ENCODE results near the gene ARID5B.
"Not testable (repeated sequence)": the region's sequence is repeated elsewhere in the genome, so short reads cannot be mapped to it uniquely, and the experiment has no call there.

The ARID5B gene, protein sequence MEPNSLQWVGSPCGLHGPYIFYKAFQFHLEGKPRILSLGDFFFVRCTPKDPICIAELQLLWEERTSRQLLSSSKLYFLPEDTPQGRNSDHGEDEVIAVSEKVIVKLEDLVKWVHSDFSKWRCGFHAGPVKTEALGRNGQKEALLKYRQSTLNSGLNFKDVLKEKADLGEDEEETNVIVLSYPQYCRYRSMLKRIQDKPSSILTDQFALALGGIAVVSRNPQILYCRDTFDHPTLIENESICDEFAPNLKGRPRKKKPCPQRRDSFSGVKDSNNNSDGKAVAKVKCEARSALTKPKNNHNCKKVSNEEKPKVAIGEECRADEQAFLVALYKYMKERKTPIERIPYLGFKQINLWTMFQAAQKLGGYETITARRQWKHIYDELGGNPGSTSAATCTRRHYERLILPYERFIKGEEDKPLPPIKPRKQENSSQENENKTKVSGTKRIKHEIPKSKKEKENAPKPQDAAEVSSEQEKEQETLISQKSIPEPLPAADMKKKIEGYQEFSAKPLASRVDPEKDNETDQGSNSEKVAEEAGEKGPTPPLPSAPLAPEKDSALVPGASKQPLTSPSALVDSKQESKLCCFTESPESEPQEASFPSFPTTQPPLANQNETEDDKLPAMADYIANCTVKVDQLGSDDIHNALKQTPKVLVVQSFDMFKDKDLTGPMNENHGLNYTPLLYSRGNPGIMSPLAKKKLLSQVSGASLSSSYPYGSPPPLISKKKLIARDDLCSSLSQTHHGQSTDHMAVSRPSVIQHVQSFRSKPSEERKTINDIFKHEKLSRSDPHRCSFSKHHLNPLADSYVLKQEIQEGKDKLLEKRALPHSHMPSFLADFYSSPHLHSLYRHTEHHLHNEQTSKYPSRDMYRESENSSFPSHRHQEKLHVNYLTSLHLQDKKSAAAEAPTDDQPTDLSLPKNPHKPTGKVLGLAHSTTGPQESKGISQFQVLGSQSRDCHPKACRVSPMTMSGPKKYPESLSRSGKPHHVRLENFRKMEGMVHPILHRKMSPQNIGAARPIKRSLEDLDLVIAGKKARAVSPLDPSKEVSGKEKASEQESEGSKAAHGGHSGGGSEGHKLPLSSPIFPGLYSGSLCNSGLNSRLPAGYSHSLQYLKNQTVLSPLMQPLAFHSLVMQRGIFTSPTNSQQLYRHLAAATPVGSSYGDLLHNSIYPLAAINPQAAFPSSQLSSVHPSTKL

DNA sequence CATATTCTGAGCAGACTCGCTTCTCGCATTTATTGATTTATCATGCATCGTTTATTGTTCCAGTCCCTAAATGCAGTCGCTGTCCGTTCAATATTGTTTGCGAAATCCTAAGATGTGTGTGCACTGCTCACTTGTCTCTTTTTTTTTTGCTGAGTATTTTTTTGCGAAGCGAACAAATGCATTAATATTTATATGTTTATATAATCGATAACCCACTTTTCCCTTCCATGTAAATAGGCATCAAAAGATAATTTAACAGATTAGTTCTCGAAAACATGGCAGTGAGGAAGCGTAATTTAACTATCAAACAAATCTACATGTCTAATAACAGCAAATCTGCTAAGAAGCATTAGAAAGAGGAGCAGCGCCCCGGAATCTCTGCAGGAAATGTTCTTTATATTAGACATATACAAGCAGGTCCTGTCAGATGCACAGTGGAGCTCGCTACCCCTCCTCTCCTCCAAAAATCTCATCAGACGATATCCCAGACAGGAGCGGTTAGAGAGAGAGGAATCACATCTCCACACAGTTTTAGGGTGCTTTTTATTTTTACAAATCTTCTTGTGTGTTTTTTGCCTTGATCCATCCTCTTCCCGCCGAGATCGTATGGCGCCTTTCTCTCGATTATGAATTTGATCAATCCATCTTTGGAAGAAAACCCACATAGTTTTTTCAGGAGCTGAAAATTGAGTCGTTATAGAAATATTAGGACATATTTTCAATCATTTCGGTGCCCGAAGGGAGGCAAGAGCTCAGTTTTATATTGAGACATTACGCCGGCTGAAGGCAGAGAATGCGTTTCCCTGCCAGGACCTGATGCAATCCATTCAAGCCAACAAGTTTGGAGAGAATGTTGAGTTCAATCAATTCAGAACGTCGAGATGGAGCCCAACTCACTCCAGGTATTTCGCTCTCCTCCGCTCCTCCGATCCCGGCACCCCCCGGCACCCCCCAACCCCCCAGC lies at the start of gene ARID5B:
Gene ARID5B (plus strand): TSS at position 871 of the 964 bp plus-strand sequence. CDS start 11 bp downstream, at position 882.
- DNase-seq (peak; percentile 51), ATAC-seq (no peak)

DNA sequence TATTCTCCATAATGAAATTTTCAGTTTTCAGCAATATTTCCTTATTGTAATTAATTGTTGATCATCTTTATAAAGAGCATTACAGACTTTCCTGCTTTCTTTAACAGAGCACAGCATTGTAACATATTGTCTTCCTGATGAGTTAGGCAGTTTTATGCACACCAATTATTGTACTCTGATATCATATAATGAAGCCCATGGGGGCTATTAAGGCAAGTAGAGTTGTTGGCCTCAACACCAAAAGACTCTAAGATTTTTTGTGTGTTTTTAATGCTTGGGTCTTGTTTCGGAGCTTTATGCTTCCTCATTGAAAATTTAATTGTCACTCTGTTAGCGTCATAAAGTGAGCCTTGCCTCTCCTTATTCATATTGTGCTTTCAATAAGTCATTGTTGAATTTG lies 49.2 kb upstream of the ARID5B start:
- ATAC-seq: no peak
- DNase-seq: no peak

DNA sequence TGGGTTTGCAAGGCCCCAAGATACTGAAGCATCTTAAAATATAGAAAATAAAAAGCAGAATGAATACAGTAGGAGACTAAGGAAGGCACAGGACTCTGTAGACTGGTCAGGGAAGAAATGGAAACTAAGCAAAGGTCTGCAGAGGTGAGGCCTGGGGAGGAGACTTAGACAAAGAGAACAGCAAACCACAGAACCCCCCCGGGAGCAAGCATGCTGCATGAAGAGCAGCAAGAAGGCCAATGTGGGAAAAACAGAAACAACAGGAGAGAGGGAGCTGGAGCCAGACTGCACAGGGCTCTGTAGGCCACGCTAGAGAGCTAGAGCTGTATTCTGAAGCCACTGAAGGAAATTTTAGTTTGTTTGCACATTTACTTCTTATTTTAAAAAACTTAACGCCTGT lies 45.7 kb upstream of the ARID5B start:
- DNase-seq (no peak), ATAC-seq (no peak)

DNA sequence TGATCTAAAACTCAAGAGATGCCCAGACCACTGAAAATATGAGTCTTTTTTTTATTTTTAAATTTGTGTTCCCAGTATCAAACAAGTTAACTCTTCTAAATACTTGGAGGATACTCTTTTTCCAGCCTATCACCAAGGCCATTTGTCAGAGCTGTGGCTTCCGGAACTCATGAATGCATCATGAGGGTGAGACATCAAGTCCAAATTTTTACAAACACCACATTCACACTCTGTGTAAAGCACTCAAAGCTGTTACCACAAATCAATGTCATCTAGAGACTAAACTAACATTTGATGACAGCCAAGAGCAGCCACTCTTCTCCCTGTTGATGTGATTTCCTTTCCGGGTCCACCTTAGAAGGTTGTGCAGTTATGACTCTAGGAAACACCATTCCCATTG lies 43.8 kb upstream of the ARID5B start:
- DNase-seq: no peak
- no peak for ATAC-seq

DNA sequence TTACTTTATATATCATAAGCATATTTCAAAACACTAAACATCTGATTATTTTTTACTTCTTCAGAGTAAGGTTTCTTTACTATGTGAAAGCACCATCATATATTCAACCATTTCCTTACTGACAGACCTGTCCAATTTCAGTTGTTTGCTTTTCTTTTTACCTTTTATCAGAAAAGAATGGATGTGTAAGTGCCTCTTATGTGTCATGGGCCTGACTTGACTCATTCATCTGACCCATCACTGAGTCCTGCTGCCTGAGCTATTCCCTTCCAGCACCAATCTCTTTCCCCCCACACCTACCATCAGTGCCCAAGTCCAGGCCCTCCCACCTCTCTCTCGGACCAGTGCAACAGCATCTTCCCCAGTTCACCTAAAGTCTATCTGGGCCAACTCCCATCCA lies 41.7 kb upstream of the ARID5B start:
- no peak for ATAC-seq

DNA sequence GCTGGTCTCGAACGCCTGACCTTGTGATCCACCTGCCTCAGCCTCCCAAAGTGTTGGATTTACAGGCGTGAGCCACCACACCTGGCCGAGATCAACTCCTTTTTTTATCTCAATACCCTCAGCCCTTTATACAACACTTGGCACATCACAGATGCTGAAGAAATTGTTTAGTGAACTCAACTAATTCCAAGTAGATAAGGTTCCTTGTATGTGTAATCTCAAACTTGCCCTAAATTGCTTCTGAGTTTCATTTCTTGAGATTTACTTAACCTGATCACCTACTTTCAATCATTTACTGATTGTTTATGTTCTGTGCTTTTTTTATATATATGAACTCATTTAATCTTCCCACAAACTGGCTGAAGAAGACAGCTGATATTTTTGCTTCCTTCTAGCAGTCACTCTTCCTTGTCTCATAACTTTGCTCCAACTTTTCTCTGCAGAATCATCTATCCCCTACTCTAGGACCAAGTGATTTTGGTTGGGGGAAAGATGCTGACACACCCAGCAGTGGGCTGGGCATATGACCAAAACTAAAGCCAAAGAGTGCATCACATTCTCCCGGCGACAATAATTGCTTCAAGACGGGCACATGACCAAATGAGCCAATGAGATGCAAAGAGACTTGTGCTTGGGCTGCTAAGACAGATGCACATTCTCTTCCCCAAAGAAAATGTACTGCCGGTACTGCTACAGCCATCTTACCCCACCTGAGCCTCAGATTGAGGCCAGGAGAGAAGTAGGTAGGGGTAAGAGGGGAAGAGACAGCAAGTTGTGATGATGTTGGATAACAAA lies 40.3 kb upstream of the ARID5B start:
- no peak for ATAC-seq

More for the DNA sequence above, 41.7 kb upstream of the ARID5B start:
- no peak for DNase-seq

DNA sequence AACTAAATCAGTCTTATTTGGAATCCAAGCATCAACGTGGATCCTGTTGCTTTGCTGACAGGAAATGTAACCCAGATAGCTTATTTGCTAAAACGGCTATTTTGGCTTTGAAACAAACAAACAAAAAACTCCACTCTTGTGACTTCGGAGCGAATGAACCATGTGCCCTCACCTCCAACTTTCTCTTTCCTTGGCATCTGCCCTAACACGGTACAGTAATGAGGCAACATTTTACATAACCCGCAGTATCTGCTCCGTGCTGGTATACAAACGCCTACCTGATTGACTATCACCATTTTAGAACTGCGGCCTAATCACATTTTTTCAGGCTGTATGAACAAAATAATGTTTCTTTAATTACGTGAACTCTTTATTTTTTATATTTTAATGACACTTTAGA lies 37.5 kb upstream of the ARID5B start:
- ATAC-seq (no peak), DNase-seq (no peak)

More for the DNA sequence above, 40.3 kb upstream of the ARID5B start:
- DNase-seq: no peak

DNA sequence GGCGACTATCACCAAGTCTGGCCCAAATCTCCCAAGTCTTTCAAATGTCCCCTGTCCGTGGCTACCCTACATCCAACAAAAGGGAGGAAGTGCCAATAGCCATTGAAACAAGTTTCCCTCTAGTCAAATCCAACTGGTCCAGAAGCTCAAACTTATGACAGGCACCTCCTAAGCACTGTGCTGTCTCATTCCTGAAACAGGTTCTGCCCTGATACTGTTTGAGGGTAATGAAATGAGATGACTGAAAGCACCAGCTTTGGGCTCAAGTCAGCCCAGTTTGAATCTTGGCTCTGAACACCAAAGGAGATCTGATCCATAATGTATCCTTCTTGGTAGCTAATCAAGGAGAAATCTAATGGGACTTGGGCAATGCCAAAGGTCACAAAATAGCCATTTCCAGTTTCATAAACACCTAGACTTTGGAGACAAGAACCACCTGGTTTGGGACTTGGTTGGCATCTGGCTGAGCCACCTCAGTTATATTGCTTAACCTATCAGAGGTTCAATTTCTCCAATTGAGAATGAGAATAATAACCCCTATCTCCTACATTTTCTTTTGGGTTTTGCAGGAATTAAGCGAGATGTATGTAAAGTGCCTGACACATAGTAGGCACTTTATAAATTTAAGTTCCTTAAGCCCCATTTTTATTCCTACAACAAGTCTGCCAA lies 34.7 kb upstream of the ARID5B start:
- ATAC-seq (no peak), DNase-seq (no peak)

DNA sequence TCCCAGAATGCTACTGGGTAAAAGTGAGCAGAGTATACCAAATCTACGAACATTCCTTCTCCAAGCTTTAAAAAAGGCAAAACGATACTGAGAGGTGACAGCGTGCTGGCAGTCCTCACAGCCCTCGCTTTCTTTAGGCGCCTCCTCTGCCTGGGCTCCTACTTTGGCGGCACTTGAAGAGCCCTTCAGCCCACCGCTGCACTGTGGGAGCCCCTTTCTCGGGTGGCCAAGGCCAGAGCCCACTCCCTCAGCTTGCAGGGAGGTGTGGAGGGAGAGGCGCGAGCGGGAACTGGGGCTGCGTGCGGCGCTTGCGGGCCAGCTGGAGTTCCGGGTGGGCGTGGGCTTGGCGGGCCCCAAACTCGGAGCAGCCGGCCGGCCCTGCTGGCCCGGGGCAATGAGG lies 34.1 kb upstream of the ARID5B start:
- ATAC-seq: not testable (repeated sequence)
- peak; percentile 10 for DNase-seq

DNA sequence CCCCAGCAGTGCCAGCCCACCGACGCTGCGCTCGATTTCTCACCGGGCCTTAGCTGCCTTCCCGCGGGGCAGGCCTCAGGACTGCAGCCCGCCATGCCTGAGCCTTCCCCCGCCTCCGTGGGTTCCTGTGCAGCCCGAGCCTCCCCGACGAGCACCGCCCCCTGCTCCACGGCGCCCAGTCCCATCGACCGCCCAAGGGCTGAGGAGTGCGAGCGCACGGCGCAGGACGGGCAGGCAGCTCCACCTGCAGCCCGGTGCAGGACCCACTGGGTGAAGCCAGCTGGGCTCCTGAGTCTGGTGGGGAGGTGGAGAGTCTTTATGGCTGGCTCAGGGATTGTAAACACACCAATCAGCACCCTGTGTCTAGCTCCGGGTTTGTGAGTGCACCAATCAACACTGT lies 33.7 kb upstream of the ARID5B start:
- peak; percentile 51 for DNase-seq
- ATAC-seq: not testable (repeated sequence)

DNA sequence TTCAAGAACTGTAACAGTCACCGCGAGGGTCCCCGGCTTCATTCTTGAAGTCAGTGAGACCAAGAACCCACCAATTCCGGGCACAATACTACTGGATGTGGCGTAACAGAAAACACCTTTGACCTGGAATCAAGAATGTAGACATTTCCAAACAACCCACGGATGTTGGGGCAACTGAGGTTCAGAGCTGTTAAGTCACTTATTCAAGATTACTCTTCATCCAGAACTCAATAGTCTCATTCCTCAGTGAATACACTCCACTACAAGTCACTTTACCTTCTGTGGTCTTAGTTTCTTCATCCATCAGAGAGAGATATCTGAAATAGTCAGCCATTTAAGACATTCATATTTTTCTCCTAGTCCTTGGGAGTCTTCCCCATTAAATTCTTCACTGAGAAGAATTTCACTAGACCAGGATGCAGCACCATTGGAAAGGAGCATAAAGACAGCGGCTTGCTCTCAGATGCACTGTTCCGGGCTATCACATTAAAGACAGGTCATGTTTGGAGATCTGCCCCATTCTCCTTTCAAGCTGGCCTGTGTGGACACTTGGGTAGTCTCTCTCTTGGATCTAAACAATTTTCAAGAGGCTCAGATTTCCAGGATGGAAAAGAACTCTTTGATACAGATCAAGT lies 32.3 kb upstream of the ARID5B start:
- no peak for DNase-seq
- no peak for ATAC-seq

DNA sequence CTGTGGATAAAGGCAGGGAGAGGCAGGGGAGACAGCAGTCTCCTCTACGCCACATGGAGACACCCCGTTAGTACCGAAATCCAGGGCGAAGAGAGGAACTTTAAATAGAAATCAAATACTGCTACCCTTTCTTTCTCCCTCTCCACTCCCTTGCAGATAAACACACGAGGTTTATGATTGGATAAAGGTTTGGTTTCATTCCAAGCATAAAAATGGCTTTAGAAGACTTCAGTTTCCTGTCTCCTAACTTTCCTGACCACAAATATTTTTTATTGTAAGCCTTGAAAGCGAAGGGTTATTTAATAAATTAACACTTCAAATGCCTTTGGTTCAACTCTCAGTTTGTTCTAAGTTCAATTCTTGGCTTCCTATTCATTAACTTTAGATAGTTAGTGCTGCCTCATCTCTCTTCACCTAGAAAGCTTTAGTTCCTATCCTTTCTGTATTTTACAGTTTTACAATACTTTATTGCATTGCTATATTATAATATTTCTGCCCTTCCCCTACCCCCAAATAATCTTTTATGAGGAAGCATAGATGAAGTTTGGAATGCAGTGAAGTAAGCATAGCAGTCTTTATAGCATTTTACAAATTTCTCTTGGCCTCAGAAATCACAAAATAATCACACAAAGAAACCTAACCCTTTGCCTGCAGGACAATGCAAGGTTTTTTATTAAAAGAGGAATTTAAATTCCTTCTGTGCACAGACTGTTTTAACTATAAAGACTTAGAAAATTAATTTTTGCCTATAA lies 31.5 kb upstream of the ARID5B start:
- DNase-seq (no peak), ATAC-seq (no peak)

DNA sequence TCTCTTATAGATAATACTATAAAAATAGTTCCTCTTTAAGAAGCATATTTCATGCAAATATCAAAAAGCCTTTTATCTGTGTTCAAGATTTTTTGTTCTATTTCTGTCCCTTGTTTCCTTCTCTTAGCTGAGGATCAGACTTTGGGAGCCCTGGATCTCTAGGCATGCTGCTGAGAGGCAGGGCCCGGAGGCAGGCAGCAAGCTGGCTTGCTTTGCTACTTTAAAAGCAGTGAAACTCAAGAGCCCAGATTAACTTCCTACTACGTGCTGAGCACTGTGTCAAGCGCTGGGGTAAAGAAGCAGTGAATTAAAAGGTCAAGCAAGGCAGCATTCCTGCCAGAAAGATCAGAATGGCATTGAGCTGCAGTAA lies 31.0 kb upstream of the ARID5B start:
- no peak for DNase-seq
- no peak for ATAC-seq

DNA sequence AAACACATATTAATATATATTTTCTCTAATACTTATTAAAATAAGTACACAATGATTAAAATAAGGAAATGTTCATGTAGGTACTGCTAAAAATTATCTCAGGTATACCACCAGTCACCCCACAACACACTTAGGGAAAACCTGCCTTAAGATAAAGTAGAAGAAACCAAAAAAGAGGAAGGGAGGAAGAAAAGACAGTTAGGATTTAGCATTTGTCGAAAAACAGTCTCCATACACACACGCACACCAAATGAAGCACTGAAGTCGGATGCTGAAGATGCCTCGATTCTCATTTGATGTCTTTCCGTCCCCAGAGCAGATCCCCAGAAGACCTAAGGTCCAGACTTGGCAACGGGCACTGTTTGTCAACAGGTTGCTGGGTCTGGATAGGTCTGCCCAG lies 30.0 kb upstream of the ARID5B start:
- no peak for ATAC-seq

DNA sequence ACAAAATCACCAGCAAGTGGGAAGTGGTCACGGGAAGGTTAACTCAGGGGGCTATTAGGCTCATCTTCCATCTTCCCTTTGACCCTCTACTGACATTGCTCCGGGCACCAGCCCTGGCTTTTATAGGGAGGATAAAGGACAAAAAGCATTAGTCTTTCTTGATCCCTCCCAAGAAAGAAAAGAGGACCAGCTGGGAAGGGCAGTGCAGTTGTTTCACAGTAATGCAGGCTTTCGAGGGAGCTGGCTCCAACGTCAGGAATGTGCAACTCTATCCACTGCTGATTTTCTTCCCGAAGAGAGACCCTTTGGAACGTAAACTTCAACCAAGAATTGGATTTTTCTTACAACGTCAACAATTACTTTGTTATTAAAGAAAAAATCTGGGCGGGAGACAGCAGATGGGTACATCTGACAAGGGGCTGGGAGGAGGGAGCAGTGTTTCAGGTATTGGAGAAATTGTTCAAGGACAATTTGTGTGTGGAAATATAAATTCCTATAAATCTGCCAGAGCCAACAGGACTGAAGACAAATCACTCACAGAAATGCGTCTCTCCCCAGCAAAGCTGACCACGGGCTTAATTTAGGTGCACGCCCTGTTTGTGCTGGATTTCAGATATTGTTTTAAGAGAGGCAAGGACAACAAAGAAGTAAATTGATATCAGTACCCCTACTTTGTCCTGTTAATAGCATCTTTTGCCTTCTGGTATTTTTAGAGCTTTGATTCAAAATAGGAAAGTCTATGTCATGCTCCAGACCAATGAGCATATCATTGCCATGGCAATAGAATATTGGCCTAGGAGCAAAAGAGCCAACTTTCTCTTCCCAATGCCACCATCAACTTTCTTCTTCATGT lies 23.4 kb upstream of the ARID5B start:
- DNase-seq (no peak), ATAC-seq (no peak)

More for the DNA sequence above, 30.0 kb upstream of the ARID5B start:
- DNase-seq: no peak

DNA sequence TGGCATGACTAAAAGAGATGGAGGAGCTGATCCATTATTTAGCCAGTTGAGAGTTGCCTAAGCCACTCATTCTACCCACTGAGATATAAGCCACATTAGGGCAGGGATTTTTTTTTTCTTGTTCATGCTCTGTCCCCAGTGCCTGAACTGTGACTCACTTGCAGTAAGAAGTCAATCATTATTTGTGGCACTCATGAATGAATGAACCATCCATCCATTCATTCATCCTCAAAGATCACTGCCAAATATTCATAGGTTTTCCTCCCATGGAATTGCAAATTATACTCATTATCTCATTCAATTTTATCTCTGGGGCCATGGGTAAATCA lies 22.8 kb upstream of the ARID5B start:
- DNase-seq: no peak
- no peak for ATAC-seq

DNA sequence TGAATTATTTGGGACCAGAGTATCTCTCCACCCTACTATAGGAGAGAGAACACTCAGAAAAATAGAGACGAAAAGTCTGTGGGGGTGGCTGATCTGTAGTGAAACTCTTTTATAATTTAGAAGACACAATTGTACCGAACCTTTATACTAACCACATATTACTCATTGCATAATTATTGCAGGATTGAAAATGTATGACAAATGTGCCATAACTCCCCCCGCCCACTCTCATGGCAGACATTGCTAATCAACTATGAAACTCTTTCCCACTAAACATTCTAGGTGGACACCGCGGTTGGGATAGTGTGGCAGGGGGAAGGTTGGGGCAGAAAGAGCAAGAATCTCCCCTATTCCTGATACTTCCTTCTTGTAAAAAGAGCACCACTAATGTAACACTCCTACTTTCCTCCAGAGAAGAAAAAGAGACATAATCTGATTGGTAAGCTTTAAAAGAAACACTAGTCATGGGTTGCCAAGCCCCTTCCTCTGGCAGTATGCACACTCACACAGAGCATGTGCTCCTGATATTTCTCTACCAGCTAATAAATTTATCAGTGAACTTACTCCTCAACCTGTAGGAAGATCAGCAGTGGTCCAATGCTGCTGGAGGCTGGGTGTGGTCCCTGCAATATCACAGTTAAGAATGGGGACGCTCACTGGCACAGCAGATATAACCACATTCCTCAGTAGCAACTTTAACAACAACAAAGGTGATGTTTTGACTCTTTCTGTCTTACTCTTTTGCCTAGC lies 18.7 kb upstream of the ARID5B start:
- DNase-seq (peak; percentile 76), ATAC-seq (peak; percentile 95)
